Large intestine (tissue), 3 donors: Measurements from ENCODE around the gene SEMA6C. TPM values are rescaled to one million over a fixed set of nuclear protein-coding genes. Genes with fewer than 3 reads are reported as not detected.
"Not testable (repeated sequence)": the region's sequence is repeated elsewhere in the genome, so short reads cannot be mapped to it uniquely, and the experiment has no call there.

Source experiments
- DNase-seq, 2 donors: peaks; one replicate each; pipeline versions ENCODE4 v3.0.0 to v3.0.0-alpha.2; 2013
- H3K27ac ChIP-seq: one replicate; pipeline ENCODE4 v1.5.1; 2013; ENCODE audit warnings: low read length
- H3K27me3 ChIP-seq: 2 replicates; pipeline ENCODE4 v1.6.1; 2013; ENCODE audit warnings: low read length; ENCODE audit not compliant: control insufficient read depth, insufficient read depth
- H3K36me3 ChIP-seq: 2 replicates; pipeline ENCODE4 v1.6.1; 2013; ENCODE audit warnings: low read length; ENCODE audit not compliant: control insufficient read depth, insufficient read depth
- H3K4me1 ChIP-seq: one replicate; pipeline ENCODE4 v1.6.1; 2013; ENCODE audit warnings: low read length; ENCODE audit not compliant: control insufficient read depth, insufficient read depth
- H3K4me3 ChIP-seq: one replicate; pipeline ENCODE4 v1.5.1; 2013; ENCODE audit warnings: low read length
- H3K9me3 ChIP-seq: one replicate; pipeline ENCODE4 v1.6.1; 2013; ENCODE audit warnings: mild to moderate bottlenecking, low read depth, low read length, moderate library complexity; ENCODE audit not compliant: control insufficient read depth
- WGBS: methylation state at CpG from one replicate; pipeline ENCODE4 v1.1.5; 2013; ENCODE audit warnings: low lambda C conversion rate; ENCODE audit not compliant: insufficient coverage; 5-methylcytosine and 5-hydroxymethylcytosine counted together
- polyA plus RNA-seq: library from polyadenylated mRNA; unstranded; fragments of 120-200 nt; gene quantifications from one replicate; pipeline ENCODE4 v1.2.1, GENCODE V29; 2013

Gene SEMA6C
- polyA plus RNA-seq, 1 donor: 23.4 TPM

GRCh38 chr1:151131701-151132334, 14.6 kb downstream of the SEMA6C start:
- DNase-seq: peak in 1 of 2 donors; percentile 38
- Histone ChIP-seq H3K9me3 (peaks cover 4% of the 10 kb centered on the region), H3K4me1 (peaks cover 10% of the 10 kb centered on the region), H3K27me3 (peaks cover 5% of the 10 kb centered on the region), H3K36me3 (peaks cover 15% of the 10 kb centered on the region), H3K27ac (no peak overlapping the region), H3K4me3 (peak overlapping the region; percentile 50)
- WGBS: 22% methylated on average over 1 of the region's 39 CpGs

DNA sequence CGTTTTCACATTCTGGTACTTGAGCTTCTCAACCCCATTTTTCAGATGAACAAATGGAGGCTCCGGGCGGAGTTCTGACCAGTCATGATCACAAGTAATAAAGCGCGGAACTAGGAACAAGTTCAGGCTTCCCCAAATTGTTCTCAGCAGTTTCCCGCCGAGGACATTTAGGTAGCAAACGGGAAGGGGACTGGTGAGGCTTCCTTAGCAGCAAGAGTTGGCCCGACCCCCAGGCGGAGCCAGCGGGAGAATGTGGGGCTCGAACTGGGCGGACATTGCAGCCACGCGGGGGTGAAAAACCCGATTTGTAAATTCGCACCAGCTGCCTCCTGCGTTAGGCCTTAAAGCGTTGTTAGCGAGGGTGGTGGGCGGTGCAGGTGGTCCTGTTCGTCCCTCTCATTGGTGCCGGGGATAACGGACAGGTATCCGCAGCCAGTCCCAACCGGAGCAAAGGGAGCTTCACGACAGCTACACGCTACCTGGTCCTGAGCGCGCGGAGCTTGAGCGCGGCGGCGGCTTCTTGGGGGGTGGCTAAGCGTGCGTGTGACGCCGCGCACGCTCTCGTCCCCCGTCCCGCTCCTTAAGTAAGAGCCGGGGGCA, 15.3 kb downstream of the SEMA6C start:
- H3K36me3 ChIP-seq: peaks cover 8% of the 10 kb centered on the region
- WGBS: 8% methylated on average over 2 of the region's 45 CpGs
- peak overlapping the region; percentile 50 for H3K4me3 ChIP-seq
- peak; percentile 85 to 93 for DNase-seq
- peaks cover 5% of the 10 kb centered on the region for H3K27me3 ChIP-seq
- peaks cover 4% of the 10 kb centered on the region for H3K9me3 ChIP-seq
- H3K27ac ChIP-seq: no peak overlapping the region
- peaks cover 10% of the 10 kb centered on the region for H3K4me1 ChIP-seq

- no CpG with 5 or more reads among the region's 6 CpGs for WGBS
- Histone ChIP-seq H3K4me3 (no peak overlapping the region), H3K4me1 (peaks cover 10% of the 10 kb centered on the region), H3K27ac (no peak overlapping the region), H3K36me3 (no peaks in the 10 kb centered on the region), H3K27me3 (peaks cover 5% of the 10 kb centered on the region), H3K9me3 (peaks cover 4% of the 10 kb centered on the region)
- no peak for DNase-seq
Observed at GRCh38 chr1:151128800-151129199, 17.6 kb downstream of the SEMA6C start.

DNA sequence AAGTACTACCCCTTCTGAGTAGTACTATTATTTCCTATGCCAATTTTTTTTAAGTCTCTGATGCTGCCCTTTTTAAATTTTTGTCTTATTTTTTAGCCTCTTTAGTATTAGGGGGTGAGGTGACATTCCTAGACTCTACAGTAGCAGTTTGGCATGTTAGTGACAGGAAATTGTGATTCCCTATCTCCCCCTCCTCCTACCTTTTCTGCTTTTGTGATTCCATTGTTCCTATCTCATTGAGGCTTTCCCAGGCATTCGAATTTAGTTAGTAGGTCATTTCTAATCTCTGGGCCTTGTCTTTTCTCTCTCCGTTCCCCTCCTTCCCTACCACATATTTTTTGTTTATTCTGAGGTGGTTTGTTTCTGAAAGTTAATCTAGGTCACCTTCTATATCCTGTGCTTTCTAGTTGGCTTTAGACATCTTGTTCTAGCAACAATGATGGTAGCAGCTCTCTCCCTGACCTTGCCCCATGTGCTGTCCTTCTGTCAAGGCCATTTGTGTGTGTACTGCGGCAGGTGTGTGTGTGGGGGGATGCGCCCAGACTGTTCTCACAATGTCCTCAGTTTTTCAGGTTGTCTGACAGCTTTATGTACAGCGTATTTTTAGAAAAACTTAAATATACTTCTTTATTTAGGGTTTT, 21.5 kb downstream of the SEMA6C start:
- 100% methylated on average over 1 of the region's 5 CpGs for WGBS
- H3K4me3 ChIP-seq: no peak overlapping the region
- DNase-seq: no peak
- H3K27me3 ChIP-seq: no peaks in the 10 kb centered on the region
- no peak overlapping the region for H3K27ac ChIP-seq
- H3K9me3 ChIP-seq: no peaks in the 10 kb centered on the region
- peaks cover 2% of the 10 kb centered on the region for H3K36me3 ChIP-seq
- H3K4me1 ChIP-seq: no peaks in the 10 kb centered on the region

DNA sequence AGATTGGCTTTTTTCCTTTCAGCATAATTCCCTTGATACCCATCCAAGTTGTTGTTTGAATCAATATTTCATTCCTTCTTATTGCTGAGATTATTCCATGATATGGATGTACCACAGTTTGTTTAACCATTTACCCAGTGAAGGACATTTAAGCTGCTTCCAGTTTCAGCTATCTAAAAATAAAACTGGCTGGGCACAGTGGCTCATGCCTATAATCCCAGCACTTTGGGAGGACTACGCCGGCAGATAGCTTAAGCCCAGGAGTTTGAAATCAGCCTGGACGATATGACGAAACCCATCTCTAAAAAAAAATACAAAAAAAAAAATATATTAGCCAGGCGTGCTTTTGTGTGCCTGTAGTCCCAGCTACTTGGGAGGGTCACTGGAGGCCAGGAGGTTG, 32.6 kb downstream of the SEMA6C start:
- Histone ChIP-seq H3K27ac (no peak overlapping the region), H3K4me1 (no peaks in the 10 kb centered on the region), H3K27me3 (no peaks in the 10 kb centered on the region), H3K36me3 (peaks cover 21% of the 10 kb centered on the region), H3K4me3 (no peak overlapping the region), H3K9me3 (no peaks in the 10 kb centered on the region)
- no CpG with 5 or more reads among the region's 5 CpGs for WGBS
- no peak for DNase-seq

DNA sequence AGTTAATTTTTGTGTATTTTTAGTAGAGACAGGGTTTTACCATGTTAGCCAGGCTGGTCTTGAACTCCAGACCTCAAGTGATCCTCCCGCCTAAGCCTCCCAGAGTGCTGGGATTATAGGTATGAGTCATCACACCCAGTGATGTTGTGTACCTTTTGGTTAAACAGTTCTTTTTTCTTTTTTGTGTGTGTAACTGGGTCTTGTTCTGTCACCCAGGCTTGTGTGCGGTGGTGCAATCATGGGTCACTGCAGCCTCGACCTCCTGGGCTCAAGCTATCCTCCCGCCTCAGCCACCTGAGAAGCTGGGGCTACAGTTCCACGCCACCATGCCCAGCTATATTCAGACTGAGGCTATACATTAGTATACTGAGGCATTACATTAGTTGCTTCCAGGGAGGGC, 38.1 kb downstream of the SEMA6C start:
- no peak for DNase-seq
- Histone ChIP-seq H3K36me3 (peaks cover 29% of the 10 kb centered on the region), H3K27me3 (no peaks in the 10 kb centered on the region), H3K27ac (no peak overlapping the region), H3K9me3 (no peaks in the 10 kb centered on the region), H3K4me3 (no peak overlapping the region), H3K4me1 (no peaks in the 10 kb centered on the region)
- no CpG with 5 or more reads among the region's 5 CpGs for WGBS

- no peak overlapping the region for H3K27ac ChIP-seq
- H3K27me3 ChIP-seq: no peaks in the 10 kb centered on the region
- no peak overlapping the region for H3K4me3 ChIP-seq
- no peaks in the 10 kb centered on the region for H3K9me3 ChIP-seq
- 75% methylated on average over 2 of the region's 2 CpGs for WGBS
- H3K36me3 ChIP-seq: peaks cover 24% of the 10 kb centered on the region
- no peaks in the 10 kb centered on the region for H3K4me1 ChIP-seq
- no peak for DNase-seq
Observed at GRCh38 chr1:151106894-151107293, 39.5 kb downstream of the SEMA6C start.

- no peaks in the 10 kb centered on the region for H3K4me1 ChIP-seq
- H3K4me3 ChIP-seq: no peak overlapping the region
- H3K27me3 ChIP-seq: no peaks in the 10 kb centered on the region
- H3K9me3 ChIP-seq: no peaks in the 10 kb centered on the region
- DNase-seq: no peak
- H3K36me3 ChIP-seq: peaks cover 21% of the 10 kb centered on the region
- no peak overlapping the region for H3K27ac ChIP-seq
Observed at GRCh38 chr1:151104630-151105029, 41.8 kb downstream of the SEMA6C start.

GRCh38 chr1:151098126-151098525, 48.3 kb downstream of the SEMA6C start:
- no peaks in the 10 kb centered on the region for H3K4me1 ChIP-seq
- H3K9me3 ChIP-seq: no peaks in the 10 kb centered on the region
- H3K27me3 ChIP-seq: no peaks in the 10 kb centered on the region
- WGBS: 100% methylated on average over 1 of the region's 1 CpG
- peaks cover 9% of the 10 kb centered on the region for H3K36me3 ChIP-seq
- H3K4me3 ChIP-seq: no peak overlapping the region
- DNase-seq: no peak
- no peak overlapping the region for H3K27ac ChIP-seq

DNA sequence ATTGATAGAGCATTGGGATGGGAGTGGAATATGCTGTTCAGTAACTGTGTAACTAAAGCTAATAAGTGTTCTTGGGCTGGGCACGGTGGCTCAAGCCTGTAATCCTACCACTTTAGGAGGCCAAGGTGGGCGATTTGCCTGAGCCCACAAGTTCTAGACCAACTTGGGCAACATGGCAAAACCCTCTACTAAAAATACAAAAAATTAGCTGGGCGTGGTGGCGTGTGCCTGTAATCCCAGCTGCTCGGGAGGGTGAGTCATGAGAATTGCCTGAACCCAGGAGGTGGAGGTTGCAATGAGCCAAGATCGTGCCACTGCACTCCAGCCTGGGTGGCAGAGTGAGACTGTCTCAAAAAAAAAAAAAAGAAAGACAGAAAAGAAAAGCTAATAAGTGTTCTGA, 49.0 kb downstream of the SEMA6C start:
- H3K4me3 ChIP-seq: not testable (repeated sequence)
- WGBS: no CpG with 5 or more reads among the region's 6 CpGs

More for the DNA sequence above, 49.0 kb downstream of the SEMA6C start:
- not testable (repeated sequence) for DNase-seq, H3K27ac ChIP-seq, H3K27me3 ChIP-seq, H3K9me3 ChIP-seq, H3K4me1 ChIP-seq
- H3K36me3 ChIP-seq: peaks cover 12% of the 10 kb centered on the region
